HepG2 (cell line): ENCODE results near the gene TK1. TPM values are rescaled to one million over a fixed set of nuclear protein-coding genes. Genes with fewer than 3 reads are reported as not detected.

ENCODE experiments used
- CREM ChIP-seq, 2 experiments: sonication (generic) in 1 of 2; formaldehyde crosslinking in 1 of 2; IDR thresholded peaks; 2 replicates each; pipeline versions ENCODE4 v1.4.0 to v1.6.1; 2016 to 2020; ENCODE audit warnings: antibody characterized with exemption in 1 of 2, mild to moderate bottlenecking in 1 of 2, missing genetic modification reagents in 1 of 2
- CSRNP1 ChIP-seq: sonication (generic); formaldehyde crosslinking; IDR thresholded peaks from 2 replicates; pipeline ENCODE4 v1.8.1; 2023; ENCODE audit warnings: mild to moderate bottlenecking, missing genetic modification reagents
- GMEB2 ChIP-seq: IDR thresholded peaks from 2 replicates; pipeline ENCODE4 v1.6.1; 2016; ENCODE audit warnings: missing biosample characterization, missing genetic modification reagents, low read depth
- PAXIP1 ChIP-seq: sonication (generic); formaldehyde crosslinking; conservative IDR thresholded peaks from 2 replicates; pipeline ENCODE4 v1.4.0; 2020; ENCODE audit warnings: mild to moderate bottlenecking, missing genetic modification reagents, moderate library complexity
- TBP ChIP-seq: sonication (generic); formaldehyde crosslinking; IDR thresholded peaks from 2 replicates; pipeline ENCODE4 v1.5.0; 2020; ENCODE audit warnings: missing genetic modification reagents
- ZBTB20 ChIP-seq: sonication (generic); formaldehyde crosslinking; IDR thresholded peaks from 2 replicates; pipeline ENCODE4 v1.8.1; 2023; ENCODE audit warnings: missing genetic modification reagents, low read depth, mild to moderate bottlenecking, borderline replicate concordance
- ZFYVE20 ChIP-seq: sonication (generic); formaldehyde crosslinking; IDR thresholded peaks from 2 replicates; pipeline ENCODE4 v1.8.0; 2023; ENCODE audit warnings: low read depth, mild to moderate bottlenecking, moderate library complexity, missing genetic modification reagents, borderline replicate concordance
- ZHX1 ChIP-seq: sonication (generic); formaldehyde crosslinking; IDR thresholded peaks from 2 replicates; pipeline ENCODE4 v1.8.1; 2022; ENCODE audit warnings: low read depth, mild to moderate bottlenecking, missing genetic modification reagents
- ZIK1 ChIP-seq: sonication (generic); formaldehyde crosslinking; IDR thresholded peaks from 2 replicates; pipeline ENCODE4 v1.5.0; 2020; ENCODE audit warnings: mild to moderate bottlenecking, low read depth, missing genetic modification reagents, borderline replicate concordance
- ZNF10 ChIP-seq: sonication (generic); formaldehyde crosslinking; IDR thresholded peaks from 2 replicates; pipeline ENCODE4 v1.4.0; 2020; ENCODE audit warnings: mild to moderate bottlenecking, low read depth, missing genetic modification reagents, borderline replicate concordance
- ZNF101 ChIP-seq: sonication (generic); formaldehyde crosslinking; IDR thresholded peaks from 2 replicates; pipeline ENCODE4 v1.4.0; 2020; ENCODE audit warnings: mild to moderate bottlenecking, low read depth, missing genetic modification reagents, borderline replicate concordance
- ZNF12 ChIP-seq: sonication (generic); formaldehyde crosslinking; IDR thresholded peaks from 2 replicates; pipeline ENCODE4 v1.5.0; 2020; ENCODE audit warnings: missing genetic modification reagents
- ZNF282 ChIP-seq: fragments of 450-650 bp; IDR thresholded peaks from 2 replicates; pipeline ENCODE4 v1.6.1; 2018; ENCODE audit not compliant: partially characterized antibody
- ZNF350 ChIP-seq: sonication (generic); formaldehyde crosslinking; IDR thresholded peaks from 2 replicates; pipeline ENCODE4 v1.4.0; 2020; ENCODE audit warnings: mild to moderate bottlenecking, low read depth, missing genetic modification reagents, borderline replicate concordance
- ZNF713 ChIP-seq: sonication (generic); formaldehyde crosslinking; IDR thresholded peaks from 2 replicates; pipeline ENCODE4 v1.4.0; 2020; ENCODE audit warnings: mild to moderate bottlenecking, missing genetic modification reagents
- ZNF777 ChIP-seq: sonication (generic); formaldehyde crosslinking; IDR thresholded peaks from 2 replicates; pipeline ENCODE4 v1.4.0; 2020; ENCODE audit warnings: missing genetic modification reagents
- ZNF891 ChIP-seq: sonication (generic); formaldehyde crosslinking; IDR thresholded peaks from 2 replicates; pipeline ENCODE4 v1.5.0; 2020; ENCODE audit warnings: mild to moderate bottlenecking, missing genetic modification reagents
- ZSCAN29 ChIP-seq: sonication (generic); formaldehyde crosslinking; conservative IDR thresholded peaks from 2 replicates; pipeline ENCODE4 v1.4.0; 2020; ENCODE audit warnings: mild to moderate bottlenecking, missing genetic modification reagents
- polyA plus RNA-seq, 8 experiments: library from polyadenylated mRNA; depleted of rRNA in 3 of 8; stranded (reverse) in 7 of 8; unstranded in 1 of 8; fragments of >200 nt; fragmentation: Illumina TruSeq in 4 of 8; extraction: Trizol in 4 of 8; gene quantifications; 2 replicates each; pipeline versions ENCODE4 v1.2.1 to v1.2.3, GENCODE V29; 2011 to 2016; ENCODE audit warnings: low read depth in 4 of 8, missing spikeins in 1 of 8, mixed read lengths in 1 of 8; ENCODE audit not compliant: insufficient read depth in 1 of 8
- total RNA-seq, 5 experiments: library from RNA; depleted of rRNA; stranded (reverse); fragments of >200 nt; fragmentation: Illumina TruSeq; extraction: Trizol; gene quantifications; 2 replicates each; pipeline ENCODE4 v1.2.3, GENCODE V29; 2016; ENCODE audit warnings: low read depth in 1 of 5

TK1 gene
- total and polyA plus RNA-seq, 2 of the 13 experiments (the other 11 are each of a cell fraction or from before 2014, with no cell fraction given): 45.0 to 96.0 TPM

- TF ChIP-seq CSRNP1 (CRISPR knock-in tag): peak; percentile 100
- no peak; the same call in 1 of the 2 replicates for TF ChIP-seq TBP
- no peak; the same call in 1 of the 2 replicates for TF ChIP-seq ZNF101 (CRISPR knock-in tag)
- no peak for TF ChIP-seq ZNF282
- TF ChIP-seq ZNF10: no peak
- no peak for TF ChIP-seq ZNF713 (CRISPR knock-in tag)
- TF ChIP-seq ZNF891 (CRISPR knock-in tag): peak; percentile 54; the same call in 1 of the 2 replicates
- no peak for TF ChIP-seq PAXIP1
- TF ChIP-seq ZHX1 (CRISPR knock-in tag): no peak; the same call in 1 of the 2 replicates
- peak; percentile 72 for TF ChIP-seq ZNF777 (CRISPR knock-in tag)
- no peak for TF ChIP-seq ZNF12
- TF ChIP-seq GMEB2 (CRISPR knock-in tag): no peak
- peak; percentile 99 for TF ChIP-seq ZFYVE20 (CRISPR knock-in tag)
- peak; percentile 84; the same call in 1 of the 2 replicates for TF ChIP-seq ZBTB20 (CRISPR knock-in tag)
- no peak; the same call in 1 of the 2 replicates for TF ChIP-seq ZIK1
- peak; percentile 87 for TF ChIP-seq ZNF350
- no peak; the same call in 1 of the 2 replicates for TF ChIP-seq CREM (IDR thresholded peaks at IDR 0.05)
- no peak for TF ChIP-seq CREM (CRISPR knock-in tag; IDR thresholded peaks at IDR 0.05)
- TF ChIP-seq ZSCAN29 (CRISPR knock-in tag): no peak
These were observed at the start of gene TK1, which contains the start of gene AFMID (continued) for GRCh38 chr17:78186692-78187595.
